Measurements from ENCODE around the gene SSR4. TPM values are rescaled to one million over a fixed set of nuclear protein-coding genes. Genes with fewer than 3 reads are reported as not detected.

The SSR4 gene
- total RNA-seq, 1 donor from 2014 or later: 297 TPM

DNA sequence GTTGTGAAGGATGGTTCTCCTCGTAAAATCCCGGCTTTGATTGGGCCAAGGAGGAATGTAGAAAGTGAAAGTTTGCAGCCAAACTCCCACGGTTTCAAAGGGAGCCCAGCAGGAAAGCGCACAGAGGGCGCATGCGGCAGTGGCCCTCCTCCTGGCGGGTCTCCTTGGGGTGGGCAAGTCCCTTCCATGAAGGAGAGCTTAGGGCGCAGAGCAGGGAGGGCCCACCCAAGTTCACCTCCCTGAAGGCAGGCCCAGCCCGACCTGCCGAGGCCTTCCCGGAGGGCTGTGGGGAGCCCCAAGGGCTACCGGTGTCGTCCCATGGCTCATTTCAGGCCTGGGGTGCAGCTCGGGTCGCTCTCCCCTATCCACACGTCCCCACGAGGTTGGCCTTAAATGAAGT, 33.8 kb downstream of the SSR4 start:
- intact Hi-C loops (cut with micrococcal nuclease): no loop called here

DNA sequence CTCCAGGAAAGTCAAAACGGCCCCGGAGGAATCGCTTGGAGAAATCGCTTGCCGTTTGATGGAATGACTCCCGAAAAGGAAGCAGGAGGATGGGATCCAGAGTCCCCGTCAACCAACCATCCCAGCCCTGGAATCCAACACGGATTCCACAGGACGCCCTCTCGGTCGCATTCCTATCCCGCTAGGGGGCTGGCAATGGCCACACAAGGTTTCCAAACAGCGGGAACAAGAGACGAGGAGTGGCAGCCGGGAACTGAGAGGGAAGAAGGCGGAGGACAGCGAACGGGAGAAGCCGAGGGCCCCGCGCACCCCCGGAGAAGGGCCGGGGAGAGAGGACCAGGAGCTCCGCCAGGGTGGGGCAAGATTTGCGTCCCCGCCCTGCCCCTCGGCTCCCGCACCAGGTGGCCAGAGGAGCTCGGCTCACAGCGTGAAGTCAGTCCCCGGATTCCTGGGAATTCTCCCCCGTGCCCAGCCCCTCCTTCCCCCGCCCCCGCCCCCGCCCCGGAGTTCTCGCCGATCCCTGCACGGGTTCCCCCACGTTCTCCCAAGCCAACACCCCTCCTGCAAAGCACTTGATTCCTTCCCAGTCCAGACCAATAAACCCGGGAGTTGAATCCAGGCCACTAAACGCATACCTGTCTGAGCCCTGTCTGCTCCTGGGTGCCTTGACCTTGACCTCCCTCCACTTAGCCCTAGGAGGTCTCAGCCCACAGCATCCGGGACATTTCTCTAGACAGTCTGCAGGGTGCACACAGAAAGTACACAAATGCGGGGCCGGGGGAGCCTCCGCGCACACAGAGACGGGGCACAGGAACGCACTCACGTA, 34.5 kb downstream of the SSR4 start:
- intact Hi-C loops (cut with micrococcal nuclease): no loop called here

DNA sequence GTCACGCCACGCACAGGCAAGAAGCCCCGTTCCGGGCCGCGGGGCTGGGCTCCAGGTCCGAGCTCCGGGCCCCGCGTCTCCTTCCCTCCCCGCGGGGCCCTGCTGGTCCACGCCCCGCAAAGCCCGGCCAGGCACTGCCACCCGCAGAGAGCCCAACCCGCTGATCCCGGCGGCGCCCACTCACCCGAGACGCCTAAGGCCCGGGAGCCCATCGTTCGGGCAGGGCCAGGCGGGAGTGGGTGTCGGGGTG, 35.0 kb downstream of the SSR4 start:
- intact Hi-C loops (cut with micrococcal nuclease): no loop called here

DNA sequence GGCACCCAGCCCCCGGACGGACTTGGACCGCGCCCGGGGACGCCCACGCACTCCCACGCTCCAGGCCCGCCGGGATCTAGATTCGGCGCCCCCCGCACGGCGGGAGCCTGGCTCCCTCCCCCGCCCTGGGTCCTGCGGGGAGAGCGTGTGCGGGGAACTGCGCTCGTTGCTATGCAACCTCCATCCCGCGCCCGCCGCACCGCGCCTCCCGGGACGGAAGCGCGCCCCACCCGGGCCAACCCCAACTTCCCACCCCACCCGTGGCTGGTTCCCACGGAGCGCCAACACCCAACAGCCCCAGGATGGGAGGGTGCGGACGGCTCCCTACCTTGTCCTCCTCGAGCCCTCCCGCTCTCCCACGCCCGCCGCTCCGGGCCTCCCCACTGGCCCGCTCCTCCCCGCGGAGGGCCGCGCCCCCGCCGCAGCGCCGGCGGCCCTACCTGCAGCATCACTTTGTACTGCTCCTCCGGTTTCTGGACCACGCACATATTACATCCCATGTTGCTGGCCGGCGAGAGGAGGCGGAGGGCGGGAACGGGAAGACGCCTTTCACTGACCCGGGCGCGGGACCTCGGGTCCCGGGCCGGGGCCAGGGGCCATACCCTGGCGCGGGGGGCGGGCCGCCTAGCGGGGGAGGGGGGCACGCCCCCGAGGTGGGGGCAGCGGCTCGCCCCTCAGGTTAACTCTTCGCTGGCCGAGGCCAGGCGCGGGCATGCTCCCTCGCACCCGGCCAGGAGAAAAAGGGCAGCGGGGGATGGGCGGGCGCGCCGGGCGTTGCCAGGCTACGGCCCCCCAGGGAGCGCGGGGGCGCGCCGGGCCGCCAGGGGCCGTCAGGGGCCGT, 35.6 kb downstream of the SSR4 start, which contains the start of gene PDZD4:
Gene PDZD4 (minus strand): TSS at position 746 of the 841 bp plus-strand sequence. CDS start 246 bp downstream, at position 500.
- intact Hi-C loops (cut with micrococcal nuclease): no loop called here

DNA sequence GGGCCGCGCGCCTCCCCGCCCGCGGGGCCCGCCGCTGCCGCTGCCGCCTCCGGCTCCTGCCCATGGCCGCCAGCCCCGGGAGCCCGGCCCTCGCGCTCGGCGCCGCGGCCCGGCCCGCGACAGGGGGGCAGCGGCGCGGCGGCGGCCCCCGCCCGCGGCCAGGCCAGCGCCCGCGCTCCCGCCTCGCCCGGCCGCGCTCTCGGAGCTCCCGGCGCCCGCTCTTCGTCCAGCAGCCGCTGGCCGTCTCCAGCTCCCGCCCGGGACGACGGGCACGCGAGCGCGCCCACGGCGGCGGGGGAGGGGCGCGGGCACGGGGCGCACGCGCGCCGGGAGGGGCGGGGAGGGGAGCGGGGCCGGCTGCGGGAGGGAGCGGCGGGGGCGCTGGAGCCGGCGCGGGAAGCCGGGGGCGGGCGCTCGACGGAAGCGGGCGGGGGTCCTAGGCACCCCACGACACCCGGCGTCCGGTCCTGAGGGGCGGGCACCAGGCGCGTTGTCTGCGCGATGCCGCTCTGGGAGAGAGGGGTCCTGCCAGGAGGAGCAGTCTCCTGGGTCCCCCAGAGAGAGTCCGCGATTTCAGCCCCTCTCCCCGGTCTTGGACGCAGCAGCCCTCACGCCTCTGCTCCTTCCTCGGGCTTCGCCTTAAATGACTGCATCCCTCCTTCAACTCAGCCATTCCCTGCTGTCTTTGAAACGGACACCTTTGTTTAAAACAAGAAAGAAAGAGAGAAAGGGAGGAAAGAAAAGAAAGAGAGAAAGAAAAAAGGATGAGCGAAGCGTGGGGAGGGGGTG, 36.4 kb downstream of the SSR4 start:
- intact Hi-C loops (cut with micrococcal nuclease): no loop called here

DNA sequence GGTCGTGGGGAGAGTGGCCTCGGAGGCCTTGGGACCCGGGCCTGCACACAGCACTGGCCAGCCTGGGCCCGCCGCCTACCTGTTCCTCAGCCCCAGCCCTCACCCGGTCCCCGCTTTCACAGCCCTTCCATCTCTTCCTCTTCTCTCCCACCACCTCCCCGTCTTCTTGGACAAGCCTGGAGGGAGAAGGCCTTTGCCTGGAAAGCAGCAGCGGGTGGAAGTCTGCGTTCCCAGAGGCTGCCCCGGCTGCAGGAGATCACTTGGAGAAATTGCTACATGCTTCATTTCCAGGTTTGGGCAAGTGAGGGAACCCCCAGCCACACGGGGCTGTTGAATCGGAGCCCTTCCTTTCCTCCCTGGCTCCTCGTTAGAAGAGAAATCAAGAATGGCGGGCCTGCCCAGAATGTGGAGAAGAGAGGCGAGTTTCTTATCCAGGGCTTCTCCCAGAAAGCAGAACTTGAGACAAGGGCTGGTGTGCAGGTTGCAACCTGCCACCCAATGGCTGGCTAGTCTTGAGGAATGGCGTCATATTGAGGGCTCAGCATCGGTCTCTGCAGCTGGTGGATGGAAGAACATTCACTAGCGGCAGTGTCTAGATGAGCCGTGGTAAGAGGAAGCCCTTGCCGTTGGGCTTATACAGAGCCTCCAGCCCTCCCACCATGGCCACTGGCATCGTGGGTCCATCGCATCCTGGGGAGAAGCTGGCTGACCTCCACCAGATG, 37.1 kb downstream of the SSR4 start:
- intact Hi-C loops (cut with micrococcal nuclease): no loop called here

DNA sequence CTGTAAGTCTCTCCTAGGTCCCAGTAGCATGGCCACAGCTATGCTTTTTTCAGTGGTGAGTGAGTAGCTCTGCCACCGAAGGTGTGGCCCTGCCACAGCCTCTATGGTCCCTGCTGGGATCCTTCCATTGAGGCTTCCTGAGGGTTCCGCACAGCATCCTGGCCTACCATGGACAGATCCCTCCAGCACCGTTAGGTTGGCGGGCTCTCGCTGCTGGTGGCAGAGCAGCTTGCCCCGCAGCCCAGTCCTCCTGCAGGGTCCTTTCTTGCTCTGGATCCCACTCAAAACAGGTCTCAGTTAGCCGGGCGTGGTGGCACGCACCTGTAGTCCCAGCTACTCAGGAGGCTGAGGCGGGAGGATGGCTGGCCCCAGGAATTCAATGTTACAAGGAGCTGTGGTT, 38.3 kb downstream of the SSR4 start:
- intact Hi-C loops (cut with micrococcal nuclease): no loop called here

DNA sequence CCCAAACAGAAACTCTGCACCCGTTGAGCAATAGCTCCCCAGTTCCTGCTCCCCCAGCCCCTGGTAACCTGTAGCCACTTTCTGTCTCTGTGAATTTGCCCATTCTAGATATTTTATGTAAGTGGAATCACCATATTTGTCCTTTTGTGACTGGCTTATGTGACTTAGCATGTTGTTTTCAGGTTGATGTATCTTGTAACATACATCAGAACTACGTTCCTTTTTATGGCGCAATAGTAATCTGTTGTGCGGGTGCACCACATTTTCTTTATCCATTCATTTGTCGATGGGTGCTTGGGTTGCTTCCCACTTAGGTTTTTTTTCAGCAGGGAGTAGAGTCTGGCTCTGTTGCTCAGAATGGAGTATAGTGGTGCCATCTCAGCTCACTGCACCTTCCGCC, 42.5 kb downstream of the SSR4 start:
- intact Hi-C loops (cut with micrococcal nuclease): no loop called here

DNA sequence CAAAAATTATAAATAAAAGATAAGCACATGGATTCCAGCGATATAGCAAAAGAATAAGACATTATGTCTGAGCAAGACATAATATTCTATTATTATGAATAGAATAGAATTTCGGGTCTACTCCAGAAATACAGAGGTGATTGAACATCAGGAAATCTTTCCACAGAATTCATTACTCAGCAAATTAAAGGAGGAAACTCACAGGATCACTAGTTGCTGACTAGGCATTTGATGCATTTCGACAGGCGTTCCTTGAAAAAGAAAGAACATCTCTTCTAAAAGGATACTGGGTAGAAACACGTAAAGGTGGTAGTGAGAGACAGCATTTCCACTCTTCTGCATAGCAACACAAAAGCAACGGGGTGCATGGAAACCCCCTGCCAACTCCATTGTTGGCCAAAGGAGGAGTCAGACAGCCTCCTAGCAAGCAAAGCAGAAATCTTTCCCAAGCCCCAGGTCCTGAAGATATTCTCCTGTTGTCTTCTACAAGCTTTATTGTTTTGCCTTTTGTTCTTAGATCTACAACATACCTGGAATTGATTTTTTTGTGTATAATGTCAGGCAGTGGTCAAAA, 50.1 kb downstream of the SSR4 start:
- intact Hi-C loops (cut with micrococcal nuclease): no loop called here

DNA sequence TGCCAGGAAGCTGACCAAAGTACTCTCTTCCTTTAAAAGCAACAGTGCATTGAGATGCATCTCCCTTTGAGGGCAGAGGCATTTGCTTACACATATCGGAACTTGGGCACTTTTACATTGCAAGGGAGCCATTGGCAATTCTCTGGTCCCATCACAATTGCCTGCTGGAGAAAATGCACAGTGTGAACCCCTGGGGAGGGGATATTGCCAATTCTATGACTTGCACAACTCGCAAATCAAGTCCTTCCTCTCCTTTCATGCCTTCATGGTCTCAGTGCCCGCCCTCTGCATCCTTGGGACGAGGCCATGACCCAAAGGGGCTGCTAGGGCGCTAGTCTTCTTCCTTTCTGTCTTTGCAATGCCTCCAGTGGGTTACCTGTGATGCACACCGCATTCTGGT, 50.7 kb downstream of the SSR4 start:
- intact Hi-C loops (cut with micrococcal nuclease): no loop called here

DNA sequence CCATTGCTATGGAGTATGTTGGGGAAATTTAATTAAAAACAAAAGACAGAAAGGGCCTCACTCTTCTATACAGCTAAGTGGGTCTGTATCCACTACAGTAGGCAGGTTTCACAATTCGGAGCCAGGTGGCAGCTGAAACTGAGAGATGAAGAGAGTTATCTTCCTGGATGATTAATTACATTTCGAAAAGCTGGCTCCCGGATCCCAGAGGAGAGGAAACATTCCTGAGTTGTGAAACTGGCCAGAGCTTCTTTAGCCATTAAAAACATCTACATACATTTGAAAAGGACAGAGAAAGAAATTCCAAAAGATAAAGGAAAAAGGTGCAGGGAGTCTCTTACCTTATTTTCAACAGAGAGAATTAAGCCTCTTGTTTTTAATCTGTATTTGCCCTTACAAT, 51.4 kb downstream of the SSR4 start:
- intact Hi-C loops (cut with micrococcal nuclease): no loop called here

Other genes starting within 250 kb of the SSR4 start
- 25.4 and 28.5 TPM in 2 replicates for gene CCNQ, start 195.5 kb upstream of the SSR4 start, total RNA-seq
- gene DUSP9, start 147.5 kb upstream of the SSR4 start, total RNA-seq: not detected in 2 replicates
- gene PNCK, start 120.9 kb upstream of the SSR4 start, total RNA-seq: 0.32 TPM in 1 of 2 replicates, not detected in the other
- gene SLC6A8, start 106.7 kb upstream of the SSR4 start, total RNA-seq: 1.0 and 1.4 TPM in 2 replicates
- 155 and 157 TPM in 2 replicates for gene BCAP31, start 70.3 kb upstream of the SSR4 start, total RNA-seq
- gene ABCD1, start 69.8 kb upstream of the SSR4 start, total RNA-seq: 12.4 and 13.1 TPM in 2 replicates
- 1.2 and 1.9 TPM in 2 replicates for gene PLXNB3, start 30.4 kb upstream of the SSR4 start, total RNA-seq
- gene SRPK3, start 13.6 kb upstream of the SSR4 start, total RNA-seq: not detected in 2 replicates
- 72.7 and 76.4 TPM in 2 replicates for gene IDH3G, start 293 bp upstream of the SSR4 start, total RNA-seq
- 0.68 and 0.70 TPM in 2 replicates for gene PDZD4, start 35.9 kb downstream of the SSR4 start, total RNA-seq
- 6.3 and 8.5 TPM in 2 replicates for gene L1CAM, start 91.5 kb downstream of the SSR4 start, total RNA-seq
- gene AVPR2, start 110.0 kb downstream of the SSR4 start, total RNA-seq: not detected in 2 replicates
- gene ARHGAP4, start 131.6 kb downstream of the SSR4 start, total RNA-seq: 245 and 265 TPM in 2 replicates
- gene NAA10, start 140.4 kb downstream of the SSR4 start, total RNA-seq: 92.1 and 94.4 TPM in 2 replicates
- 10.6 and 12.3 TPM in 2 replicates for gene RENBP, start 150.0 kb downstream of the SSR4 start, total RNA-seq
- gene HCFC1, start 177.2 kb downstream of the SSR4 start, total RNA-seq: 115 and 119 TPM in 2 replicates
- gene TMEM187, start 178.1 kb downstream of the SSR4 start, total RNA-seq: 4.9 and 5.9 TPM in 2 replicates
- 136 and 144 TPM in 2 replicates for gene IRAK1, start 225.2 kb downstream of the SSR4 start, total RNA-seq